NCI-H1694 (cell line): ENCODE data around the gene PBXIP1.
A peak's percentile ranks its signal among the peaks of the same experiment; 100 is the strongest.
"Not testable (repeated sequence)": the region's sequence is repeated elsewhere in the genome, so short reads cannot be mapped to it uniquely, and the experiment has no call there.

Source experiments
- DNase-seq: peaks from one replicate; lab custom pipeline; 2025; lab: John Stamatoyannopoulos, UW

The PBXIP1 gene

GRCh38 chr1:154994591-154994990 lies 38.7 kb upstream of the PBXIP1 start:
- no peak for DNase-seq

GRCh38 chr1:154994269-154994587 lies 38.3 kb upstream of the PBXIP1 start:
- DNase-seq = no peak

GRCh38 chr1:154993572-154994268 lies 37.8 kb upstream of the PBXIP1 start, which contains the start of gene LENEP:
TSS of gene LENEP (plus strand) at chr1:154993586. CDS start at chr1:154993608, 22 bp downstream.
- no peak for DNase-seq

- DNase-seq = no peak
Observed at GRCh38 chr1:154992721-154993571, 37.0 kb upstream of the PBXIP1 start.

- DNase-seq = no peak
Observed at GRCh38 chr1:154990276-154990675, 34.4 kb upstream of the PBXIP1 start.

- no peak for DNase-seq
Observed at GRCh38 chr1:154989195-154989860, 33.4 kb upstream of the PBXIP1 start.

- no peak for DNase-seq
Observed at GRCh38 chr1:154988058-154988954, 32.4 kb upstream of the PBXIP1 start.

GRCh38 chr1:154987326-154987725 lies 31.4 kb upstream of the PBXIP1 start:
- no peak for DNase-seq

GRCh38 chr1:154986736-154987135 lies 30.8 kb upstream of the PBXIP1 start:
- not testable (repeated sequence) for DNase-seq

- DNase-seq = no peak
Observed at GRCh38 chr1:154983776-154984466, 28.0 kb upstream of the PBXIP1 start.

- peak; percentile 100 for DNase-seq
Observed at GRCh38 chr1:154982897-154983648, 27.2 kb upstream of the PBXIP1 start, which contains the start of gene FLAD1. TSS of gene FLAD1 (plus strand) at chr1:154983344. CDS start at chr1:154983695, 351 bp downstream.

- no peak for DNase-seq
Observed at GRCh38 chr1:154982341-154982740, 26.4 kb upstream of the PBXIP1 start.

- DNase-seq = no peak
Observed at GRCh38 chr1:154978360-154978759, 22.5 kb upstream of the PBXIP1 start.

GRCh38 chr1:154977762-154978161 lies 21.9 kb upstream of the PBXIP1 start:
- DNase-seq = not testable (repeated sequence)

GRCh38 chr1:154975409-154976059 lies 19.6 kb upstream of the PBXIP1 start:
- no peak for DNase-seq

- peak; percentile 97 for DNase-seq
Observed at GRCh38 chr1:154974808-154975408, 19.0 kb upstream of the PBXIP1 start.

GRCh38 chr1:154974102-154974807 lies 18.4 kb upstream of the PBXIP1 start, which contains the start of gene CKS1B:
TSS of gene CKS1B (plus strand) at chr1:154974681. CDS start at chr1:154974746, 65 bp downstream.
- DNase-seq = peak; percentile 100

- DNase-seq = peak; percentile 93
Observed at GRCh38 chr1:154973344-154974101, 17.6 kb upstream of the PBXIP1 start.
